GM10248 (cell line): ENCODE measurements around the gene FANCD2OS.
"Not testable (repeated sequence)": the region's sequence is repeated elsewhere in the genome, so short reads cannot be mapped to it uniquely, and the experiment has no call there.

Experiments
- CTCF ChIA-PET: fragments of 300-600 bp; sonication (Branson Sonifier 250); formaldehyde crosslinking; extraction: SDS; loops from one replicate; lab custom pipeline; 2021; ENCODE audit warnings: antibody characterized with exemption; lab: Yijun Ruan, JAX
- POLR2A ChIA-PET: fragments of 350-650 bp; sonication (Branson Sonifier 250); formaldehyde crosslinking; extraction: SDS; loops from one replicate; lab custom pipeline; 2020; ENCODE audit warnings: antibody characterized with exemption; lab: Yijun Ruan, JAX
- DNase-seq: peaks from one replicate; pipeline ENCODE4 v3.0.0; 2012; ENCODE audit errors: extremely low spot score
- TF ChIP-seq, protein P1 (sequence below): IDR thresholded peaks from 2 replicates; pipeline ENCODE4 v1.5.1; 2012; ENCODE audit warnings: mild to moderate bottlenecking, low read depth; ENCODE audit errors: extremely low read depth, missing control alignments, control extremely low read depth

Gene FANCD2OS

GRCh38 chr3:10106919-10107318 lies 1.1 kb downstream of the FANCD2OS start:
- ChIA-PET CTCF (no interaction called here), POLR2A (no interaction called here)
- TF ChIP-seq, protein P1, sequence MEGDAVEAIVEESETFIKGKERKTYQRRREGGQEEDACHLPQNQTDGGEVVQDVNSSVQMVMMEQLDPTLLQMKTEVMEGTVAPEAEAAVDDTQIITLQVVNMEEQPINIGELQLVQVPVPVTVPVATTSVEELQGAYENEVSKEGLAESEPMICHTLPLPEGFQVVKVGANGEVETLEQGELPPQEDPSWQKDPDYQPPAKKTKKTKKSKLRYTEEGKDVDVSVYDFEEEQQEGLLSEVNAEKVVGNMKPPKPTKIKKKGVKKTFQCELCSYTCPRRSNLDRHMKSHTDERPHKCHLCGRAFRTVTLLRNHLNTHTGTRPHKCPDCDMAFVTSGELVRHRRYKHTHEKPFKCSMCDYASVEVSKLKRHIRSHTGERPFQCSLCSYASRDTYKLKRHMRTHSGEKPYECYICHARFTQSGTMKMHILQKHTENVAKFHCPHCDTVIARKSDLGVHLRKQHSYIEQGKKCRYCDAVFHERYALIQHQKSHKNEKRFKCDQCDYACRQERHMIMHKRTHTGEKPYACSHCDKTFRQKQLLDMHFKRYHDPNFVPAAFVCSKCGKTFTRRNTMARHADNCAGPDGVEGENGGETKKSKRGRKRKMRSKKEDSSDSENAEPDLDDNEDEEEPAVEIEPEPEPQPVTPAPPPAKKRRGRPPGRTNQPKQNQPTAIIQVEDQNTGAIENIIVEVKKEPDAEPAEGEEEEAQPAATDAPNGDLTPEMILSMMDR = no peak
- no peak for DNase-seq

- CTCF ChIA-PET = interaction anchor here (0.8 to 1.3 kb wide), 2 partner anchors 11 to 166 kb away, joined by 3 read pairs; no protein-coding TSS in a partner anchor
- POLR2A ChIA-PET = no interaction called here
- TF ChIP-seq, protein P1 = no peak
- DNase-seq = no peak
Observed at GRCh38 chr3:10099041-10099440, 9.0 kb downstream of the FANCD2OS start.

DNA sequence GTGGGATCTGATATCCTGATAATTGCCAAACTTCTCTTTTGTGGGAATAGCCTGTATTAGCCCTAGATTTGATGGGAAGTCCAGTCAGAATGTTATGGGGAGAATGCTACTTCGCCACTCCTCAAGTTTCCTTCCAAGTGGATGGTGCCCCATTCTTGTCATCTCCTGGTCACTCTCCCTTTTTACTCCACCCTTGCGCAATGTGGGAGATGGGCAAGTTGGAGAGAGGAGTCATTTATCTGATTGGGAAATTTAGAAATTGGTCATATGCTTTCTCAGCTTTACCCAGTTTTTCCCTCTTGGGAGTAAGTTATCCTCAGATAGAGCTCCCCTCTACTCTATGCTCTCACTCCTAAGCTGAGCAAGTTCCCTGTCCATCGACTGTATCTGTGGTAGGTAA lies 14.4 kb downstream of the FANCD2OS start:
- TF ChIP-seq, protein P1 = no peak
- no peak for DNase-seq
- ChIA-PET CTCF (interaction anchor here (0.9 to 1.4 kb wide), 2 partner anchors 8 to 11 kb away, joined by 3 read pairs; no protein-coding TSS in a partner anchor), POLR2A (no interaction called here)

GRCh38 chr3:10091387-10091786 lies 16.7 kb downstream of the FANCD2OS start:
- CTCF ChIA-PET, POLR2A ChIA-PET, DNase-seq: not testable (repeated sequence)

GRCh38 chr3:10090774-10091173 lies 17.3 kb downstream of the FANCD2OS start:
- POLR2A ChIA-PET = interaction anchor here (0.6 kb wide), 1 partner anchor 12 kb away, joined by 3 read pairs; no protein-coding TSS in a partner anchor
- CTCF ChIA-PET, DNase-seq: not testable (repeated sequence)

DNA sequence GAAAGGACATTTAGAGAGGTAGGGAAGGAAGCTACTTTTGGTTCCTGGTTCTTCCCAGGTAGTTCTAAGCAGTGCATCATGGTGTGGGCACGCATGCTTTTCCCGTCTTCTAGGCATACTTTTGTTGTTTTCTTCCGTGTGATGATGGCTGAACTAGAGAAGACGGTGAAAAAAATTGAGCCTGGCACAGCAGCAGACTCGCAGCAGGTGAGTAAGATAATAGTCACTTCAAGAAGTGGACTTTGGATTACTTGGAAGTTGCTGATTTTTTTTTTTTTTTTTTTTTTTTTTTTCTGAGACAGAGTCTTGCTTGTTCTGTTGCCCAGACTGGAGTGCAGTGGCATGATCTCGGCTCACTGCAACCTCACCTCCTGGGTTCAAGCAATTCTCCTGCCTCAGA lies 17.9 kb downstream of the FANCD2OS start:
- CTCF ChIA-PET = interaction anchor here (1.6 kb wide), 1 partner anchor 9 kb away, joined by 5 read pairs; no protein-coding TSS in a partner anchor
- TF ChIP-seq, protein P1 = no peak
- POLR2A ChIA-PET = interaction anchor here (0.6 kb wide), 1 partner anchor 13 kb away, joined by 3 read pairs; no protein-coding TSS in a partner anchor
- no peak for DNase-seq

GRCh38 chr3:10088256-10088655 lies 19.8 kb downstream of the FANCD2OS start:
- DNase-seq = no peak
- POLR2A ChIA-PET = interaction anchor here (0.6 kb wide), 1 partner anchor 42 kb away, joined by 3 read pairs; no protein-coding TSS in a partner anchor
- CTCF ChIA-PET = interaction anchor here (1.3 to 1.8 kb wide), 3 partner anchors 10 to 14 kb away, joined by 3 read pairs; no protein-coding TSS in a partner anchor
- TF ChIP-seq, protein P1 = no peak
